ENCODE measurements around the gene VRK1. TPM values are rescaled to one million over a fixed set of nuclear protein-coding genes. Genes with fewer than 3 reads are reported as not detected.

Gene VRK1
- total and polyA plus RNA-seq, 3 experiments from 2014 or later = 36.6 to 72.2 (median 67.0) TPM

GRCh38 chr14:96792003-96792402, 5.2 kb upstream of the VRK1 start:
- Mint-ChIP-seq H3K36me3 (no peaks in the 10 kb centered on the region), H3K27ac (no peak overlapping the region), H3K4me3 (no peak overlapping the region), H3K4me1 (peaks cover 9 to 12% (median 10%) of the 10 kb centered on the region in 3 donors), H3K27me3 (peaks cover 4 to 12% of the 10 kb centered on the region in 2 donors), H3K9me3 (no peaks in the 10 kb centered on the region)
- no peaks in the 10 kb centered on the region for H3K4me1 ChIP-seq (ENCODE audit: insufficient read depth, low read length)
- no peak overlapping the region for H3K27ac ChIP-seq (ENCODE audit: low read depth, low read length)
- no peak overlapping the region for H3K4me3 ChIP-seq (ENCODE audit: low read length)
- ChIA-PET CTCF (no interaction called here), POLR2A (no interaction called here)
- no peaks in the 10 kb centered on the region for H3K27me3 ChIP-seq (ENCODE audit: insufficient read depth, low read length, poor library complexity, severe bottlenecking)
- no peak for DNase-seq
- H3K9me3 ChIP-seq (ENCODE audit: low read length) = no peaks in the 10 kb centered on the region
- no peaks in the 10 kb centered on the region for H3K36me3 ChIP-seq (ENCODE audit: insufficient read depth, low read length)

- peaks cover 10 to 13% (median 12%) of the 10 kb centered on the region in 3 donors for H3K4me1 Mint-ChIP-seq
- peaks cover 4 to 12% of the 10 kb centered on the region in 2 donors for H3K27me3 Mint-ChIP-seq
- no peak for DNase-seq
- Histone ChIP-seq H3K27me3 (ENCODE audit: insufficient read depth, low read length, poor library complexity, severe bottlenecking) (no peaks in the 10 kb centered on the region), H3K4me3 (ENCODE audit: low read length) (no peak overlapping the region), H3K4me1 (ENCODE audit: insufficient read depth, low read length) (no peaks in the 10 kb centered on the region), H3K9me3 (ENCODE audit: low read length) (no peaks in the 10 kb centered on the region), H3K27ac (ENCODE audit: low read depth, low read length) (no peak overlapping the region), H3K36me3 (ENCODE audit: insufficient read depth, low read length) (no peaks in the 10 kb centered on the region)
- ChIA-PET POLR2A (no interaction called here), CTCF (no interaction called here)
- no peak overlapping the region for H3K27ac Mint-ChIP-seq
- H3K36me3 Mint-ChIP-seq = peaks cover 0 to 1% (median 0%) of the 10 kb centered on the region in 3 donors
- H3K4me3 Mint-ChIP-seq = no peak overlapping the region
- H3K9me3 Mint-ChIP-seq = no peaks in the 10 kb centered on the region
Measured at GRCh38 chr14:96792591-96792990, 4.6 kb upstream of the VRK1 start.

GRCh38 chr14:96793547-96793946, 3.6 kb upstream of the VRK1 start:
- H3K9me3 ChIP-seq (ENCODE audit: low read length) = no peaks in the 10 kb centered on the region
- H3K36me3 ChIP-seq (ENCODE audit: insufficient read depth, low read length) = no peaks in the 10 kb centered on the region
- ChIA-PET CTCF (no interaction called here), POLR2A (no interaction called here)
- Mint-ChIP-seq H3K27me3 (peaks cover 4 to 12% of the 10 kb centered on the region in 2 donors), H3K27ac (no peak overlapping the region), H3K36me3 (peaks cover 0 to 6% (median 0%) of the 10 kb centered on the region in 3 donors), H3K4me1 (peaks cover 19 to 22% (median 21%) of the 10 kb centered on the region in 3 donors), H3K9me3 (no peaks in the 10 kb centered on the region), H3K4me3 (no peak overlapping the region)
- DNase-seq = no peak
- H3K4me1 ChIP-seq (ENCODE audit: insufficient read depth, low read length) = peaks cover 8% of the 10 kb centered on the region
- no peak overlapping the region for H3K4me3 ChIP-seq (ENCODE audit: low read length)
- no peak overlapping the region for H3K27ac ChIP-seq (ENCODE audit: low read depth, low read length)
- no peaks in the 10 kb centered on the region for H3K27me3 ChIP-seq (ENCODE audit: insufficient read depth, low read length, poor library complexity, severe bottlenecking)

GRCh38 chr14:96795109-96795828, 1.9 kb upstream of the VRK1 start:
- no peaks in the 10 kb centered on the region for H3K36me3 ChIP-seq (ENCODE audit: insufficient read depth, low read length)
- CTCF ChIA-PET = no interaction called here
- H3K27ac ChIP-seq (ENCODE audit: low read depth, low read length) = no peak overlapping the region
- peak overlapping the region in 1 of 8 donors; percentile 38 for H3K27ac Mint-ChIP-seq
- H3K4me3 ChIP-seq (ENCODE audit: low read length) = no peak overlapping the region
- H3K4me1 Mint-ChIP-seq = peaks cover 24 to 29% (median 28%) of the 10 kb centered on the region in 3 donors
- H3K9me3 ChIP-seq (ENCODE audit: low read length) = no peaks in the 10 kb centered on the region
- peak overlapping the region in 1 of 7 donors; percentile 30 for H3K4me3 Mint-ChIP-seq
- POLR2A ChIA-PET = no interaction called here
- H3K4me1 ChIP-seq (ENCODE audit: insufficient read depth, low read length) = peaks cover 8% of the 10 kb centered on the region
- no peak for DNase-seq
- peaks cover 4 to 12% of the 10 kb centered on the region in 2 donors for H3K27me3 Mint-ChIP-seq
- no peaks in the 10 kb centered on the region for H3K9me3 Mint-ChIP-seq
- H3K27me3 ChIP-seq (ENCODE audit: insufficient read depth, low read length, poor library complexity, severe bottlenecking) = no peaks in the 10 kb centered on the region
- H3K36me3 Mint-ChIP-seq = peaks cover 0 to 6% (median 0%) of the 10 kb centered on the region in 3 donors

GRCh38 chr14:96797582-96798349, 584 bp downstream of the VRK1 start:
- Mint-ChIP-seq H3K9me3 (no peaks in the 10 kb centered on the region), H3K36me3 (peaks cover 0 to 6% (median 0%) of the 10 kb centered on the region in 3 donors), H3K4me3 (peak overlapping the region; percentile 89 to 93 (median 90)), H3K27me3 (peaks cover 4 to 11% of the 10 kb centered on the region in 2 donors), H3K4me1 (peaks cover 23 to 38% (median 30%) of the 10 kb centered on the region in 3 donors), H3K27ac (peak overlapping the region; percentile 80 to 94 (median 88))
- DNase-seq = peak; percentile 13 to 63 (median 46)
- peaks cover 8% of the 10 kb centered on the region for H3K4me1 ChIP-seq (ENCODE audit: insufficient read depth, low read length)
- ChIA-PET CTCF (interaction anchor here (1.9 kb wide), 1 partner anchor 14 kb away, joined by 5 read pairs; no protein-coding TSS in a partner anchor), POLR2A (no interaction called here)
- no peaks in the 10 kb centered on the region for H3K9me3 ChIP-seq (ENCODE audit: low read length)
- H3K36me3 ChIP-seq (ENCODE audit: insufficient read depth, low read length) = no peaks in the 10 kb centered on the region
- H3K4me3 ChIP-seq (ENCODE audit: low read length) = peak overlapping the region; percentile 63
- H3K27me3 ChIP-seq (ENCODE audit: insufficient read depth, low read length, poor library complexity, severe bottlenecking) = no peaks in the 10 kb centered on the region
- H3K27ac ChIP-seq (ENCODE audit: low read depth, low read length) = peak overlapping the region; percentile 51

GRCh38 chr14:96798956-96799355, 1.8 kb downstream of the VRK1 start:
- no peaks in the 10 kb centered on the region for H3K36me3 ChIP-seq (ENCODE audit: insufficient read depth, low read length)
- peaks cover 11% of the 10 kb centered on the region for H3K4me1 ChIP-seq (ENCODE audit: insufficient read depth, low read length)
- H3K27ac ChIP-seq (ENCODE audit: low read depth, low read length) = no peak overlapping the region
- Mint-ChIP-seq H3K27ac (peak overlapping the region in 2 of 8 donors; percentile 11 to 86), H3K4me1 (peaks cover 29 to 45% (median 36%) of the 10 kb centered on the region in 3 donors), H3K27me3 (peaks cover 1 to 4% of the 10 kb centered on the region in 2 donors), H3K4me3 (peak overlapping the region in 6 of 7 donors; percentile 89 to 91 (median 90)), H3K36me3 (peaks cover 0 to 6% (median 0%) of the 10 kb centered on the region in 3 donors), H3K9me3 (no peaks in the 10 kb centered on the region)
- ChIA-PET CTCF (no interaction called here), POLR2A (no interaction called here)
- no peak overlapping the region for H3K4me3 ChIP-seq (ENCODE audit: low read length)
- H3K9me3 ChIP-seq (ENCODE audit: low read length) = no peaks in the 10 kb centered on the region
- DNase-seq = no peak
- no peaks in the 10 kb centered on the region for H3K27me3 ChIP-seq (ENCODE audit: insufficient read depth, low read length, poor library complexity, severe bottlenecking)

- DNase-seq = no peak
- H3K27me3 ChIP-seq (ENCODE audit: insufficient read depth, low read length, poor library complexity, severe bottlenecking) = no peaks in the 10 kb centered on the region
- Mint-ChIP-seq H3K27ac (peak overlapping the region in 1 of 8 donors; percentile 42), H3K9me3 (no peaks in the 10 kb centered on the region), H3K36me3 (peaks cover 0 to 6% (median 0%) of the 10 kb centered on the region in 3 donors), H3K4me1 (peaks cover 34 to 51% (median 42%) of the 10 kb centered on the region in 3 donors), H3K4me3 (peak overlapping the region in 6 of 7 donors; percentile 20 to 47 (median 34)), H3K27me3 (peaks cover 1 to 4% of the 10 kb centered on the region in 2 donors)
- H3K36me3 ChIP-seq (ENCODE audit: insufficient read depth, low read length) = no peaks in the 10 kb centered on the region
- no peak overlapping the region for H3K4me3 ChIP-seq (ENCODE audit: low read length)
- ChIA-PET CTCF (no interaction called here), POLR2A (no interaction called here)
- H3K4me1 ChIP-seq (ENCODE audit: insufficient read depth, low read length) = peaks cover 15% of the 10 kb centered on the region
- no peak overlapping the region for H3K27ac ChIP-seq (ENCODE audit: low read depth, low read length)
- H3K9me3 ChIP-seq (ENCODE audit: low read length) = no peaks in the 10 kb centered on the region
Measured at GRCh38 chr14:96799489-96800054, 2.4 kb downstream of the VRK1 start.

- peaks cover 39 to 71% (median 60%) of the 10 kb centered on the region in 3 donors for H3K4me1 Mint-ChIP-seq
- no peaks in the 10 kb centered on the region for H3K27me3 Mint-ChIP-seq
- H3K4me3 Mint-ChIP-seq = no peak overlapping the region
- Histone ChIP-seq H3K27me3 (ENCODE audit: insufficient read depth, low read length, poor library complexity, severe bottlenecking) (no peaks in the 10 kb centered on the region), H3K4me3 (ENCODE audit: low read length) (no peak overlapping the region), H3K4me1 (ENCODE audit: insufficient read depth, low read length) (peaks cover 15% of the 10 kb centered on the region), H3K36me3 (ENCODE audit: insufficient read depth, low read length) (no peaks in the 10 kb centered on the region), H3K27ac (ENCODE audit: low read depth, low read length) (no peak overlapping the region), H3K9me3 (ENCODE audit: low read length) (no peaks in the 10 kb centered on the region)
- H3K9me3 Mint-ChIP-seq = no peaks in the 10 kb centered on the region
- peaks cover 0 to 6% (median 2%) of the 10 kb centered on the region in 3 donors for H3K36me3 Mint-ChIP-seq
- DNase-seq = no peak
- CTCF ChIA-PET = no interaction called here
- no peak overlapping the region for H3K27ac Mint-ChIP-seq
- POLR2A ChIA-PET = no interaction called here
Measured at GRCh38 chr14:96801931-96802330, 4.7 kb downstream of the VRK1 start.
